Measurements from ENCODE around the gene RHOBTB1. TPM values are rescaled to one million over a fixed set of nuclear protein-coding genes. Genes with fewer than 3 reads are reported as not detected.
"Not testable (repeated sequence)": the region's sequence is repeated elsewhere in the genome, so short reads cannot be mapped to it uniquely, and the experiment has no call there.

The RHOBTB1 gene
- total RNA-seq, 4 donors from 2014 or later, result 2.4 to 6.9 (median 4.2) TPM

GRCh38 chr10:60975716-60976115 lies 31.7 kb upstream of the RHOBTB1 start:
- no peak for TF ChIP-seq CTCF (IDR thresholded peaks at IDR 0.05)
- TF ChIP-seq POLR2A (IDR thresholded peaks at IDR 0.05), result no peak
- WGBS, 2 donors, result 87 to 88% methylated on average over 1 of the region's 1 CpG
- intact Hi-C loops (cut with DNase I; ENCODE audit: low total_unique reads), result no loop called here
- no peak for DNase-seq (ENCODE audit: low spot score in 2 of 2)
- H3K4me3 ChIP-seq (ENCODE audit: low read depth, poor library complexity, severe bottlenecking), result no peak overlapping the region

GRCh38 chr10:60974463-60975149 lies 30.6 kb upstream of the RHOBTB1 start:
- TF ChIP-seq CTCF (IDR thresholded peaks at IDR 0.05) (no peak), POLR2A (IDR thresholded peaks at IDR 0.05) (no peak)
- H3K4me3 ChIP-seq (ENCODE audit: low read depth, poor library complexity, severe bottlenecking), result no peak overlapping the region
- intact Hi-C loops (cut with DNase I; ENCODE audit: low total_unique reads), result no loop called here
- WGBS, 2 donors, result 43 to 44% methylated on average over 3 of the region's 3 CpGs
- no peak for DNase-seq (ENCODE audit: low spot score in 2 of 2)

- no peak overlapping the region for H3K4me3 ChIP-seq (ENCODE audit: low read depth, poor library complexity, severe bottlenecking)
- intact Hi-C loops (cut with DNase I; ENCODE audit: low total_unique reads), result no loop called here
- TF ChIP-seq CTCF (IDR thresholded peaks at IDR 0.05), result no peak
- no peak for DNase-seq (ENCODE audit: low spot score in 2 of 2)
- WGBS, 2 donors, result 88% methylated on average over 2 of the region's 2 CpGs
These were observed 29.1 kb upstream of the RHOBTB1 start for GRCh38 chr10:60973086-60973485.

GRCh38 chr10:60972181-60972580 lies 28.2 kb upstream of the RHOBTB1 start:
- H3K4me3 ChIP-seq (ENCODE audit: low read depth, poor library complexity, severe bottlenecking); DNase-seq (ENCODE audit: low spot score in 2 of 2); intact Hi-C loops (cut with DNase I; ENCODE audit: low total_unique reads): not testable (repeated sequence)
- WGBS, 2 donors, result 97 to 98% methylated on average over 2 of the region's 2 CpGs

GRCh38 chr10:60970526-60970925 lies 26.5 kb upstream of the RHOBTB1 start:
- TF ChIP-seq CTCF (IDR thresholded peaks at IDR 0.05) (no peak), POLR2A (IDR thresholded peaks at IDR 0.05) (no peak)
- H3K4me3 ChIP-seq (ENCODE audit: low read depth, poor library complexity, severe bottlenecking), result no peak overlapping the region
- no peak for DNase-seq (ENCODE audit: low spot score in 2 of 2)
- 80 to 82% methylated on average over 3 of the region's 3 CpGs for WGBS, 2 donors
- intact Hi-C loops (cut with DNase I; ENCODE audit: low total_unique reads), result no loop called here

- TF ChIP-seq CTCF (IDR thresholded peaks at IDR 0.05) (no peak), POLR2A (IDR thresholded peaks at IDR 0.05) (no peak)
- H3K4me3 ChIP-seq (ENCODE audit: low read depth, poor library complexity, severe bottlenecking), result no peak overlapping the region
- DNase-seq (ENCODE audit: low spot score in 2 of 2), result no peak
- WGBS, 2 donors, result 90 to 94% methylated on average over 3 of the region's 3 CpGs
- intact Hi-C loops (cut with DNase I; ENCODE audit: low total_unique reads), result loop anchor here (10.0 kb wide), 1 partner anchor 154 kb away; no protein-coding TSS in a partner anchor
These were observed 24.5 kb upstream of the RHOBTB1 start for GRCh38 chr10:60968504-60968903.
